GM12872 (cell line): ENCODE data around the gene PANK4.

ENCODE experiments used
- TF ChIP-seq, protein P1 (sequence below): IDR thresholded peaks from 3 replicates; pipeline ENCODE4 v1.5.1; 2011; ENCODE audit warnings: low read depth, mild to moderate bottlenecking, low read length, moderate library complexity; ENCODE audit not compliant: insufficient read depth

The PANK4 gene

DNA sequence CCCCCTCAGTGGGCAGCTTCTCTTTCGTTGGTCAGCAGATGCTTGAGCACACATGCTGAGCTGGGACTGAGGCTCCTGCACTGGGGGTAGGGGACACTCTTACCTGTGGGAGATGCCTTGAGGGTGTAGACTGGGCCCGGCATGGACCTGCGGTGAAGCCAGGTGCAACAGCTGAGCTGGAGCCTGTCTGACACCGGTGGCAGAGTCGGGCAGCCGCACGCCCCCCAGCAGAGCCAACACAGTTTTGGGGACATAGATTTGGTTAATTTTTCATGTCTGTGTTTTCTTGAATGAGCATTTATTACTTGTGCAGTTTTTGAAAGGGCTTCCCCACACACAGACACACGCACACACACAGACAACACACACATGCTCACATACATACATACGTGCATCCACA is 9.6 kb upstream of the PANK4 start:
- TF ChIP-seq, protein P1, sequence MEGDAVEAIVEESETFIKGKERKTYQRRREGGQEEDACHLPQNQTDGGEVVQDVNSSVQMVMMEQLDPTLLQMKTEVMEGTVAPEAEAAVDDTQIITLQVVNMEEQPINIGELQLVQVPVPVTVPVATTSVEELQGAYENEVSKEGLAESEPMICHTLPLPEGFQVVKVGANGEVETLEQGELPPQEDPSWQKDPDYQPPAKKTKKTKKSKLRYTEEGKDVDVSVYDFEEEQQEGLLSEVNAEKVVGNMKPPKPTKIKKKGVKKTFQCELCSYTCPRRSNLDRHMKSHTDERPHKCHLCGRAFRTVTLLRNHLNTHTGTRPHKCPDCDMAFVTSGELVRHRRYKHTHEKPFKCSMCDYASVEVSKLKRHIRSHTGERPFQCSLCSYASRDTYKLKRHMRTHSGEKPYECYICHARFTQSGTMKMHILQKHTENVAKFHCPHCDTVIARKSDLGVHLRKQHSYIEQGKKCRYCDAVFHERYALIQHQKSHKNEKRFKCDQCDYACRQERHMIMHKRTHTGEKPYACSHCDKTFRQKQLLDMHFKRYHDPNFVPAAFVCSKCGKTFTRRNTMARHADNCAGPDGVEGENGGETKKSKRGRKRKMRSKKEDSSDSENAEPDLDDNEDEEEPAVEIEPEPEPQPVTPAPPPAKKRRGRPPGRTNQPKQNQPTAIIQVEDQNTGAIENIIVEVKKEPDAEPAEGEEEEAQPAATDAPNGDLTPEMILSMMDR = no peak

DNA sequence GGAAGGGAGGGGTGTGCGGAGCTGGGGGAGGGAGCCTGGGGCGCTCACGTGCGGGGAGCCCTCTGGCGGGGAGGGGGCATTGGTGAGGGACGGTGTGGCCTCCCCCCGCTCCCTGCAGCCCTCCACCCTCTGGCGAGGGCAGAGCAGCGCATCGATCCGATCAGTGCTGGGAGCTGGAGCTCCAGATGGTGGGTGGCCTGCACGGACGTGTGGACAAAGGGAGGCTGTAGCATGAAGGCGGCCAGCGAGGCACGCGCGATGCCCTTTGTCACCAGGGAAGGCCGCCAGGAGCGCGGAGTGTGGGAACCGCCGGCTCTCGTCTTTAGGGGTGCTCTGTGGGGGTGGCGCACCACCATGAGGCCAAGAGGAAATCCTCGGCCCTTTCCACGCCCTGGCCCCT is 9.1 kb upstream of the PANK4 start:
- TF ChIP-seq, protein P1 = no peak

DNA sequence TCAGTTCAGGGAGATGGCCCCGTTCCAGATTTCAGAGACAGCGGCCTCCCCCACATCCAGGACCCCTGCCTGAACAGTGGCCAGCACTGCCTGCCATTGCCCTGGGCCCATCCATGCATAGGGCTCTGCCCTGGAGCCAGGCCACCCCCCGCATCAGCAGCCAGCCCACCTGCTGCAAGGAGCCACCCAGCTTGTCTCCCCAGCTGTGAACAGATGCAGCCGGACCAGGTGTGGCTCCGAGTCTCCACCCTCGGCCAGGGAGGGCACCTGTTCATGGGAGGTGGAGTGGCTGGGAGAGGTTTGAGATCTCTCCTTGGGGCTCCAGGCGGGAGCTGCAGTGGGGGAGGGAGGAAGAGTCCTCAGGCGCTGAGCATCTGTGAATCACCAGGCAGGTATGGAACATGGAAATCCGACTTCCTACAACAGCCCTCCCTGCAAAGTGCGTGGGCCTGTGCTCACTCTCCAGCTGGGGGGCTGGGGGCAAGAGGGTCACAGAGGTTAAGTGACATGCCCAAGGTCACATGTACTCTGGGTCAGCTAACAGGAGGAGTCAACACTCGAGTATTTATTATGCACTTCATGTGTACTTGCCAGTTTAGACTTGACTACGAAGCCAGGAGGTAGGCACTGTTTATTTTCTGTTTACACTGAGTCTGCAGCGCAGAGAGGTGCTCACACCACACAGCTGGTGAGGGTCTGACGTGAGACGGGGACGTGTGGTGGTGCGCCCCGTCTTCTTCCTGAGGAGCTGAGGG is 8.5 kb upstream of the PANK4 start:
- TF ChIP-seq, protein P1 = no peak

DNA sequence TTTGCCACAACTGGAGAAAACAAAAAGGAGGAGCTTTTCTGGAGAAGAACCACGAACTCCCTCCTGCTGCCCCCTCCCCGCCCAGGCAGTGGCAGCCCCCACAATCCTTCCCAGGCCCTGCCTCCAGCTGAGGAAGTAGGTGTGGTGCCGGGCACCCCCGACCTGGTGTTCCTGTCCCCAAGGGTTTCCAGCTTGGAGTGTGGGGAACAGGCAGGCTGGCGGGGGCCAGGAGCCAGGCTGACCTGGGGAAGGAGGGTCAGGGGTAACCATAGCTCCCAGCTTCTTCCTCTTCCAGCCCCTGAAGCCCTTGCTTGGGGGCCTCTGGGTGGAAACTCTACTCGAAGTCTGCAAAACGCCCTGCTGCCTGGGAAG is 7.9 kb upstream of the PANK4 start:
- TF ChIP-seq, protein P1 = no peak

DNA sequence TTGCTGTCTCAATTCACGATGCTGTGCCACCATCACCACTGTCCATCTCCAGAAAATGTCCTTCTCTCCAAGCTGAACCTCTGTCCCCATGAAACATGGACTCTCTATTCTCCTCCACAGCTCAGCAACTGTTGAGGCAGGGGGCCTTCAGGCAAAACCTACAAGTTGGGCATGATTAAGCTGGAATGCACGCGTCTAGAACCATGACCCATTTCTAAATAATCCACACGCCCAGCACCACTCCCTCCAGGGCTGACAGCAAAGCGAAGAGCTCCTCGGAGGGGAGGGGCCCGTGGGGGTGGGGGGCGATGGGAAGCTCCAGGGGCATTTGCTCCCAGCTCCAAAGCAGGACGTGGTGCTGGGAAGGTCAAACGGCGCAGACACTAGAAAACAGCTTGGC is 7.0 kb upstream of the PANK4 start:
- TF ChIP-seq, protein P1 = no peak

DNA sequence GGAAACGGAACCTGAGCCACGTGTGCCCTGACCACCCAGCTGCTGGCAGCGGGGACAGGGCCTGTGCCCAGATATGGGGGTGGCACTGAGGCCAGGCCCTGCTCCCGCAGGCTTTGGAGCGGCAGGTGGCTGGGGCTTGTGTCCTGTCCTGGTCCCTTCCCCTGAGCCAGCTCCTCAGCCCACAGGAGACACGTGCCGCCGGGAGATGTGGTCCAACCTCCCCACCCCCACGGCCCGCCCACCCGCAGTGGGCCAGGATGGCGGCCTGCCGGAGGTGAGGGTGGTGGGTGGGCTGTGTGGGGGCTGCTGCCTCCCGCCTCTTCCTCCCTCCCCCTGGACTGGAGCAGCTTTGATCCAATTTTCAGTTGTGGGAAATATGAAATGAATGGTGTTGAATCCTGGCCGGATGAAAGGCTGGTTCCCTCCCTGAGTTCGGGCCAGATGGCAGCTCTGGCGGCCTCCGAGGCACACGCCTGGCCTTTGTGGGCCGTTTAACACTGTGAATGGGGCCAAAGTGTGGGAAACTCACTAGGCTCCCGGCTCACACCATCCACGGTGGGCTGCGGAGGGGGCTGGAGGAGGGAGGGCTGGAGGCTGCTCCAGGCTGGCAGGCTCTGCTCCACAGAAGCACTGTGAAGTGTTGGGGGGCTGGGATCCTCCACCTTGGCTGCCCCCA is 6.2 kb upstream of the PANK4 start:
- TF ChIP-seq, protein P1 = no peak

DNA sequence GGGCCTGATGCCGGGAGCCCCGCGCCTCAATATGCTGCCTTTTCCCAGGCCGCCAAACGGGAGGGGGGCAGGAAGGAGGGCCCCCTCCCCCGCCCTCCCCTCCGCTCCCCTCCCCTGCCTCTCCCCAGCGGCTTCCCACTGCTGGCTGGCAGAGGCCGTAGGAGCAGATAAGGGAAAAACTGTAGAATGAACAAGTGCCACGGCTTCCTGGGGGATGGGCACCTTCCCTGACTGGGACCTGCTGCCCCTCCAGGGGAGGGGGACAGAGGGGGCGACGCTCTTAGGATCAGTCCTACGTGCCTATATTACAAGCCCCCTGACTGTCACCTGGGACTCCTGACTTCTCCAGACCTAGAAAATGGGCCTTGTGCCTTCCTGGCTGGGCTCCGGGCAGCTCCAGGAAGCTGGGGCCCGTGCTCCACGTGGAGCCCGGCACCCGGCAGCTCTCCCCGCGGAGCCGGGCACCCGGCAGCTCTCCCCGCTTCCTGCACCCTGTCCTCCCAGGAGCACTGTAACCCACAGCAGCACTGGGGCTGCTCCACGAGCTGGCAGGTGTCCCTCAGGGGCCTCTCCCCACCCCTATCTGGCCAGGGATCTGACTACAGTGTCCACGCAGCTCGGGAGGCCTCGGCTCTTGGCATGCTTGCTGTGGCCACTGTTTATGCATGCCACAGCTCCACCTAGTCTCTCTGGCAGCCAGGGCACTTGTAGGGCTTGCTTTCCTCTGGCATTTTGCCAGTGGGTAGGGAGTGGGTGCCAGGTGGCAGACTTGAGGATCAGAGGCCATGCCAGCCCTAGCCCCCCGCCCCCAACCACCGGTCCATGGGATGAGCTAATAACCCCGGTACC is 4.3 kb upstream of the PANK4 start:
- TF ChIP-seq, protein P1 = no peak
